Thoracic aorta (tissue), 2 donors: Measurements from ENCODE around the gene MRPL14. TPM values are rescaled to one million over a fixed set of nuclear protein-coding genes. Genes with fewer than 3 reads are reported as not detected.

Experiments
- ATAC-seq: fragments of 150-250 bp; one replicate; pipeline ENCODE4 v1.8.0; 2017; ENCODE audit warnings: low read depth; ENCODE audit not compliant: insufficient number of reproducible peaks, low FRiP score
- DNase-seq: peaks from one replicate; pipeline ENCODE4 v3.0.0-alpha.2; 2020; ENCODE audit warnings: low spot score
- H3K27ac ChIP-seq, 2 donors: fragments of 200-600 bp; sonication (generic); 1 replicate in 1 of 2; 2 replicates in 1 of 2; pipeline ENCODE4 v1.5.1; 2016; ENCODE audit warnings: mild to moderate bottlenecking in 2 of 2, moderate library complexity in 2 of 2
- H3K27me3 ChIP-seq: fragments of 200-600 bp; sonication (generic); replicated peaks from 2 replicates; pipeline ENCODE4 v1.6.0; 2016; ENCODE audit warnings: mild to moderate bottlenecking; ENCODE audit not compliant: insufficient read depth
- H3K36me3 ChIP-seq: fragments of 200-600 bp; sonication (generic); one replicate; pipeline ENCODE4 v1.5.1; 2016
- H3K4me1 ChIP-seq, 2 donors: fragments of 200-600 bp; sonication (generic); 1 replicate in 1 of 2; 2 replicates in 1 of 2; pipeline versions ENCODE4 v1.5.1 to v1.6.0; 2016; ENCODE audit warnings: low read depth in 2 of 2, mild to moderate bottlenecking in 1 of 2; ENCODE audit not compliant: control insufficient read depth in 1 of 2
- H3K4me3 ChIP-seq: fragments of 200-600 bp; sonication (generic); 2 replicates; pipeline ENCODE4 v1.5.1; 2016; ENCODE audit warnings: mild to moderate bottlenecking
- H3K9me3 ChIP-seq: fragments of 200-600 bp; sonication (generic); 2 replicates; pipeline ENCODE4 v1.5.1; 2016
- CTCF ChIP-seq: fragments of 200-600 bp; sonication (generic); IDR thresholded peaks from one replicate; pipeline ENCODE4 v1.5.1; 2019; ENCODE audit warnings: antibody characterized with exemption
- total RNA-seq, 2 donors: library from RNA; depleted of rRNA; stranded (reverse); fragments of >200 nt; gene quantifications; one replicate each; pipeline versions ENCODE4 v1.1.0 to v1.2.3, GENCODE V29; 2016

MRPL14 gene
- total RNA-seq, 2 donors from 2014 or later, result 31.0 to 32.4 TPM

- ATAC-seq, result no peak
- Histone ChIP-seq H3K4me1 (peaks cover 5 to 32% of the 10 kb centered on the region in 2 donors), H3K27me3 (no peaks in the 10 kb centered on the region), H3K4me3 (no peak overlapping the region), H3K27ac (no peak overlapping the region), H3K9me3 (no peaks in the 10 kb centered on the region), H3K36me3 (no peaks in the 10 kb centered on the region)
- TF ChIP-seq CTCF, result no peak
- DNase-seq, result no peak
These were observed 48.9 kb downstream of the MRPL14 start for GRCh38 chr6:44078219-44078826.

GRCh38 chr6:44077214-44077946 is 49.9 kb downstream of the MRPL14 start:
- ATAC-seq (no peak), DNase-seq (no peak)
- TF ChIP-seq CTCF, result no peak
- Histone ChIP-seq H3K27me3 (no peaks in the 10 kb centered on the region), H3K4me1 (peaks cover 5 to 39% of the 10 kb centered on the region in 2 donors), H3K36me3 (no peaks in the 10 kb centered on the region), H3K27ac (no peak overlapping the region), H3K4me3 (no peak overlapping the region), H3K9me3 (no peaks in the 10 kb centered on the region)

GRCh38 chr6:44076356-44077213 is 50.7 kb downstream of the MRPL14 start:
- Histone ChIP-seq H3K9me3 (no peaks in the 10 kb centered on the region), H3K4me1 (peaks cover 5 to 39% of the 10 kb centered on the region in 2 donors), H3K27ac (no peak overlapping the region), H3K36me3 (no peaks in the 10 kb centered on the region), H3K4me3 (peak overlapping the region; percentile 38), H3K27me3 (no peaks in the 10 kb centered on the region)
- no peak for TF ChIP-seq CTCF
- DNase-seq (no peak), ATAC-seq (no peak)

- no peaks in the 10 kb centered on the region for H3K36me3 ChIP-seq
- H3K4me1 ChIP-seq, result peaks cover 5 to 39% of the 10 kb centered on the region in 2 donors
- no peak for TF ChIP-seq CTCF
- no peak overlapping the region for H3K27ac ChIP-seq
- no peak for DNase-seq
- no peak for ATAC-seq
- no peak overlapping the region for H3K4me3 ChIP-seq
- H3K9me3 ChIP-seq, result no peaks in the 10 kb centered on the region
- no peaks in the 10 kb centered on the region for H3K27me3 ChIP-seq
These were observed 51.5 kb downstream of the MRPL14 start for GRCh38 chr6:44075647-44076355.
